ENCODE data around the gene PAOX. TPM values are rescaled to one million over a fixed set of nuclear protein-coding genes. Genes with fewer than 3 reads are reported as not detected.

Gene PAOX
- total and polyA plus RNA-seq, 2 donors (not counting 1 experiment from before 2014, with no cell fraction given): 21.1 to 24.9 TPM

GRCh38 chr10:133353202-133353959 is 25.7 kb upstream of the PAOX start:
- no peak for TF ChIP-seq CTCF (IDR thresholded peaks at IDR 0.05)
- no peak for TF ChIP-seq EZH2 (IDR thresholded peaks at IDR 0.05; ENCODE audit: borderline replicate concordance, insufficient read depth, low read depth, low read length, poor library complexity, severe bottlenecking)
- peaks cover 8 to 18% of the 10 kb centered on the region in 2 donors for H3K4me1 ChIP-seq (ENCODE audit: control insufficient read depth in 2 of 2, insufficient read depth in 2 of 2, low read length in 2 of 2)
- ChIA-PET POLR2A (interaction anchor here (0.6 kb wide), 1 partner anchor 51 kb away, joined by 7 read pairs; no protein-coding TSS in a partner anchor), CTCF (interaction anchor here (1.4 kb wide), 1 partner anchor 24 kb away, joined by 3 read pairs; no protein-coding TSS in a partner anchor)
- H3K79me2 ChIP-seq (ENCODE audit: control insufficient read depth, insufficient read depth, low read length): peaks cover 24% of the 10 kb centered on the region
- H3K9ac ChIP-seq (ENCODE audit: low read length): no peak overlapping the region
- no peak for DNase-seq
- peaks cover 21% of the 10 kb centered on the region for H4K20me1 ChIP-seq (ENCODE audit: control insufficient read depth, insufficient read depth, low read length, poor library complexity, severe bottlenecking)
- H3K4me3 ChIP-seq (ENCODE audit: control extremely low read depth in 1 of 5, extremely low read depth in 1 of 5, insufficient read depth in 1 of 5, low read depth in 2 of 5, low read length in 4 of 5): no peak overlapping the region
- no peaks in the 10 kb centered on the region for H3K9me3 Mint-ChIP-seq (ENCODE audit: insufficient read depth)
- WGBS (ENCODE audit: insufficient coverage): 81% methylated on average over 15 of the region's 16 CpGs
- H3K36me3 ChIP-seq (replicated peaks in 1 of 2; ENCODE audit: control extremely low read depth in 1 of 2, control insufficient read depth in 1 of 2, extremely low read depth in 1 of 2, insufficient read depth in 2 of 2, low read length in 1 of 2): peaks cover 0 to 3% of the 10 kb centered on the region in 2 experiments
- ATAC-seq (ENCODE audit: low read depth): no peak
- intact Hi-C loops (cut with micrococcal nuclease): no loop called here
- H3K4me1 Mint-ChIP-seq: peaks cover 11% of the 10 kb centered on the region
- H3K4me3 Mint-ChIP-seq: no peak overlapping the region
- H3K4me2 ChIP-seq (replicated peaks; ENCODE audit: low read depth, low read length, poor library complexity, severe bottlenecking): no peak overlapping the region
- H2AFZ ChIP-seq (ENCODE audit: insufficient read depth, low read depth, low read length, poor library complexity, severe bottlenecking): no peak overlapping the region
- no peak overlapping the region for H3K27ac ChIP-seq (ENCODE audit: low read length in 2 of 2)
- H3K27me3 Mint-ChIP-seq: peaks cover 5% of the 10 kb centered on the region
- H3K27ac Mint-ChIP-seq: no peak overlapping the region
- peaks cover 0 to 16% (median 0%) of the 10 kb centered on the region in 3 donors for H3K9me3 ChIP-seq (ENCODE audit: control extremely low read depth in 1 of 3, control insufficient read depth in 2 of 3, insufficient read depth in 1 of 3, low read length in 2 of 3)
- H3K27me3 ChIP-seq (replicated peaks in 1 of 4; ENCODE audit: control extremely low read depth in 1 of 4, control insufficient read depth in 3 of 4, insufficient read depth in 4 of 4, low read length in 3 of 4): peaks cover 0 to 5% (median 0%) of the 10 kb centered on the region in 4 experiments

DNA sequence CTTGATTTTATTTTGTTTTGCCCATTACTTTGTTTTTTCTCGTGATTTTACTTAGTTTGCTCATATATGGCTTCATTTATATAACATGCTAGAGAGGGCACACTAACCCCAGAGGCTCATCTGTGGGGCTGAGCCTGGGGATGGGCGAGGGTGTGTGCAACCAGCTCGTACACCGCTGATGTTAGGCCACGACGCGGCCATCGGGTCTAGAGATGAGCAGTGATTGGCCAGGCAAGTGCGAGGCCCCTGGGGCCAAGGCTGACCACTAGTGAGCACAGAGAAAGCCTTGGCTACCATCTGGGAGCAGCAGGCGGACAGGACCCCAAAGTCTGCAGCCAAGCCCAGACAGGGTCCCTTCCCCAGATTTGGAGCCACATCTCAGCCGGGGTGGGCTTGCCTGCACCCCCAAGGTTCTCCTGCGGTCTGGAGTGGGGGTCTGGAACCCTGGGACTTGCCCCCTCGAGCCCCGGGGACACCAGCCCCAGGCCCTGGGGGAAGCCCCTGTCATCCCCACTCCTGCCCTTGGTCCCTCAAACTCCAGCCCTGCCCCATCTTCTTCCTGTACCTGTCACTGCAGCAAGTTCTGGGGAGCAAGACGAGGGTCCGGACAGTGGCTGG is 25.0 kb upstream of the PAOX start:
- Mint-ChIP-seq H3K4me1 (peaks cover 10% of the 10 kb centered on the region), H3K27ac (no peak overlapping the region), H3K27me3 (peaks cover 3% of the 10 kb centered on the region), H3K9me3 (ENCODE audit: insufficient read depth) (no peaks in the 10 kb centered on the region), H3K4me3 (no peak overlapping the region)
- no peak for DNase-seq
- ChIA-PET CTCF (no interaction called here), POLR2A (no interaction called here)
- Histone ChIP-seq H2AFZ (ENCODE audit: insufficient read depth, low read depth, low read length, poor library complexity, severe bottlenecking) (no peak overlapping the region), H3K36me3 (replicated peaks in 1 of 2; ENCODE audit: control extremely low read depth in 1 of 2, control insufficient read depth in 1 of 2, extremely low read depth in 1 of 2, insufficient read depth in 2 of 2, low read length in 1 of 2) (peaks cover 0 to 3% of the 10 kb centered on the region in 2 experiments), H3K9me3 (ENCODE audit: control extremely low read depth in 1 of 3, control insufficient read depth in 2 of 3, insufficient read depth in 1 of 3, low read length in 2 of 3) (peaks cover 0 to 19% (median 0%) of the 10 kb centered on the region in 3 donors), H3K27me3 (replicated peaks in 1 of 4; ENCODE audit: control extremely low read depth in 1 of 4, control insufficient read depth in 3 of 4, insufficient read depth in 4 of 4, low read length in 3 of 4) (peaks cover 0 to 5% (median 0%) of the 10 kb centered on the region in 4 experiments), H3K9ac (ENCODE audit: low read length) (no peak overlapping the region), H4K20me1 (ENCODE audit: control insufficient read depth, insufficient read depth, low read length, poor library complexity, severe bottlenecking) (peaks cover 21% of the 10 kb centered on the region), H3K4me3 (ENCODE audit: control extremely low read depth in 1 of 5, extremely low read depth in 1 of 5, insufficient read depth in 1 of 5, low read depth in 2 of 5, low read length in 4 of 5) (no peak overlapping the region), H3K27ac (ENCODE audit: low read length in 2 of 2) (no peak overlapping the region), H3K4me1 (ENCODE audit: control insufficient read depth in 2 of 2, insufficient read depth in 2 of 2, low read length in 2 of 2) (peaks cover 8 to 18% of the 10 kb centered on the region in 2 donors), H3K79me2 (ENCODE audit: control insufficient read depth, insufficient read depth, low read length) (peaks cover 24% of the 10 kb centered on the region), H3K4me2 (replicated peaks; ENCODE audit: low read depth, low read length, poor library complexity, severe bottlenecking) (no peak overlapping the region)
- no peak for ATAC-seq (ENCODE audit: low read depth)
- intact Hi-C loops (cut with micrococcal nuclease): no loop called here
- TF ChIP-seq EZH2 (IDR thresholded peaks at IDR 0.05; ENCODE audit: borderline replicate concordance, insufficient read depth, low read depth, low read length, poor library complexity, severe bottlenecking): no peak
- no peak for TF ChIP-seq CTCF (IDR thresholded peaks at IDR 0.05)
- 80% methylated on average over 15 of the region's 16 CpGs for WGBS (ENCODE audit: insufficient coverage)
